ENCODE data around the gene GMPPB.

GRCh38 chr3:49681543-49681942 is 42.2 kb downstream of the GMPPB start:
- no peak for TF ChIP-seq CTCF (IDR thresholded peaks at IDR 0.05; ENCODE audit: low read depth, low read length)
- no peak for TF ChIP-seq EZH2phosphoT487 (IDR thresholded peaks at IDR 0.05; ENCODE audit: low read depth)

Measured in OCI-LY3 (cell line).